Measurements from ENCODE around the gene SPIB. TPM values are rescaled to one million over a fixed set of nuclear protein-coding genes. Genes with fewer than 3 reads are reported as not detected.
"Not testable (repeated sequence)": the region's sequence is repeated elsewhere in the genome, so short reads cannot be mapped to it uniquely, and the experiment has no call there.

The SPIB gene
- total RNA-seq, 2 donors from 2014 or later: not detected

GRCh38 chr19:50468818-50469217, 50.1 kb downstream of the SPIB start:
- no peak for DNase-seq (ENCODE audit: low spot score)
- Histone ChIP-seq H3K4me1 (replicated peaks) (no peaks in the 10 kb centered on the region), H3K4me3 (no peak overlapping the region), H3K27me3 (replicated peaks; ENCODE audit: insufficient read depth) (no peaks in the 10 kb centered on the region), H3K9me3 (no peaks in the 10 kb centered on the region), H3K27ac (no peak overlapping the region), H3K36me3 (no peaks in the 10 kb centered on the region)
- 90% methylated on average over 6 of the region's 6 CpGs for WGBS
- intact Hi-C loops (cut with DNase I): no loop called here
- TF ChIP-seq POLR2AphosphoS5 (IDR thresholded peaks at IDR 0.05) (no peak), CTCF (IDR thresholded peaks at IDR 0.05) (no peak), POLR2A (IDR thresholded peaks at IDR 0.05) (no peak)

- H3K27me3 ChIP-seq (replicated peaks; ENCODE audit: insufficient read depth); H3K9me3 ChIP-seq; H3K4me3 ChIP-seq; H3K4me1 ChIP-seq (replicated peaks); H3K27ac ChIP-seq; intact Hi-C loops (cut with DNase I); H3K36me3 ChIP-seq; DNase-seq (ENCODE audit: low spot score): not testable (repeated sequence)
- WGBS: 80% methylated on average over 3 of the region's 3 CpGs
Observed at GRCh38 chr19:50473336-50473735, 54.6 kb downstream of the SPIB start.

GRCh38 chr19:50475101-50475568, 56.4 kb downstream of the SPIB start:
- no peak overlapping the region for H3K4me3 ChIP-seq
- intact Hi-C loops (cut with DNase I): no loop called here
- no peaks in the 10 kb centered on the region for H3K9me3 ChIP-seq
- H3K27me3 ChIP-seq (replicated peaks; ENCODE audit: insufficient read depth): no peaks in the 10 kb centered on the region
- no peak for DNase-seq (ENCODE audit: low spot score)
- WGBS: 78% methylated on average over 12 of the region's 12 CpGs
- TF ChIP-seq CTCF (IDR thresholded peaks at IDR 0.05) (no peak), POLR2A (IDR thresholded peaks at IDR 0.05) (no peak), POLR2AphosphoS5 (IDR thresholded peaks at IDR 0.05) (no peak)
- H3K27ac ChIP-seq: no peak overlapping the region
- H3K4me1 ChIP-seq (replicated peaks): peaks cover 4% of the 10 kb centered on the region
- H3K36me3 ChIP-seq: peaks cover 0 to 7% of the 10 kb centered on the region in 2 donors

GRCh38 chr19:50475736-50476223, 57.0 kb downstream of the SPIB start:
- Histone ChIP-seq H3K4me3 (peak overlapping the region; percentile 89 to 91), H3K9me3 (no peaks in the 10 kb centered on the region), H3K4me1 (replicated peaks) (peaks cover 4% of the 10 kb centered on the region), H3K27ac (peak overlapping the region; percentile 72 to 75), H3K36me3 (peaks cover 0 to 12% of the 10 kb centered on the region in 2 donors), H3K27me3 (replicated peaks; ENCODE audit: insufficient read depth) (no peaks in the 10 kb centered on the region)
- DNase-seq (ENCODE audit: low spot score): no peak
- 74% methylated on average over 29 of the region's 29 CpGs for WGBS
- no peak for TF ChIP-seq POLR2A (IDR thresholded peaks at IDR 0.05)
- TF ChIP-seq CTCF (IDR thresholded peaks at IDR 0.05): no peak
- TF ChIP-seq POLR2AphosphoS5 (IDR thresholded peaks at IDR 0.05): no peak
- intact Hi-C loops (cut with DNase I): no loop called here

GRCh38 chr19:50476224-50476906, 57.6 kb downstream of the SPIB start, which contains the start of the genes EMC10 and GARIN5A:
Gene EMC10, plus strand, starts transcription at chr19:50476507. Its CDS starts 38 bp downstream, at chr19:50476545.
Gene GARIN5A, minus strand, starts transcription at chr19:50476848. Its CDS starts 460 bp downstream, at chr19:50476388.
- WGBS: 2% methylated on average over 42 of the region's 58 CpGs
- intact Hi-C loops (cut with DNase I): no loop called here
- no peaks in the 10 kb centered on the region for H3K9me3 ChIP-seq
- H3K36me3 ChIP-seq: peaks cover 0 to 16% of the 10 kb centered on the region in 2 donors
- peak within 1 kb of the TSS; percentile 89 to 91 for H3K4me3 ChIP-seq
- peak within 1 kb of the TSS; percentile 72 to 75 for H3K27ac ChIP-seq
- DNase-seq (ENCODE audit: low spot score): peak; percentile 83
- H3K27me3 ChIP-seq (replicated peaks; ENCODE audit: insufficient read depth): no peaks in the 10 kb centered on the region
- H3K4me1 ChIP-seq (replicated peaks): peaks cover 4% of the 10 kb centered on the region
- peak in 1 of 4 experiments; percentile 26 for TF ChIP-seq CTCF (IDR thresholded peaks at IDR 0.05)
- peak; percentile 47 for TF ChIP-seq POLR2A (IDR thresholded peaks at IDR 0.05)
- peak; percentile 98 for TF ChIP-seq POLR2AphosphoS5 (IDR thresholded peaks at IDR 0.05)
